ENCODE data around the gene USP30. TPM values are rescaled to one million over a fixed set of nuclear protein-coding genes. Genes with fewer than 3 reads are reported as not detected.
"Not testable (repeated sequence)": the region's sequence is repeated elsewhere in the genome, so short reads cannot be mapped to it uniquely, and the experiment has no call there.

Gene USP30
- total RNA-seq, result 15.7 TPM

GRCh38 chr12:109052414-109053323, at the start of gene USP30:
Gene USP30, plus strand, starts transcription at chr12:109052576. Its CDS starts 103 bp downstream, at chr12:109052679.
- peak; percentile 93 for DNase-seq

GRCh38 chr12:109004017-109004416, 48.4 kb upstream of the USP30 start:
- DNase-seq, result no peak

GRCh38 chr12:109009766-109010165, 42.6 kb upstream of the USP30 start:
- no peak for DNase-seq

- DNase-seq, result no peak
Measured at GRCh38 chr12:109010259-109010658, 42.1 kb upstream of the USP30 start.

GRCh38 chr12:109014984-109015765, 37.2 kb upstream of the USP30 start:
- no peak for DNase-seq

GRCh38 chr12:109016016-109016415, 36.4 kb upstream of the USP30 start:
- DNase-seq, result no peak

- no peak for DNase-seq
Measured at GRCh38 chr12:109016978-109017377, 35.4 kb upstream of the USP30 start.

GRCh38 chr12:109018296-109018695, 34.1 kb upstream of the USP30 start:
- DNase-seq, result no peak

- DNase-seq, result no peak
Measured at GRCh38 chr12:109020146-109020795, 32.1 kb upstream of the USP30 start.

- peak; percentile 95 for DNase-seq
Measured at GRCh38 chr12:109020796-109021380, 31.5 kb upstream of the USP30 start, which contains the start of gene SVOP. Gene SVOP, minus strand, starts transcription at chr12:109021068. Its CDS starts 200 bp downstream, at chr12:109020868.

GRCh38 chr12:109027767-109028166, 24.6 kb upstream of the USP30 start:
- peak; percentile 1 for DNase-seq

- DNase-seq, result not testable (repeated sequence)
Measured at GRCh38 chr12:109028624-109029023, 23.8 kb upstream of the USP30 start.

GRCh38 chr12:109029411-109029810, 23.0 kb upstream of the USP30 start:
- DNase-seq, result no peak

- DNase-seq, result peak; percentile 16
Measured at GRCh38 chr12:109033239-109034196, 18.9 kb upstream of the USP30 start.

- no peak for DNase-seq
Measured at GRCh38 chr12:109036975-109037374, 15.4 kb upstream of the USP30 start.

GRCh38 chr12:109044241-109044640, 8.1 kb upstream of the USP30 start:
- DNase-seq, result no peak

- no peak for DNase-seq
Measured at GRCh38 chr12:109047081-109047805, 5.1 kb upstream of the USP30 start.

- not testable (repeated sequence) for DNase-seq
Measured at GRCh38 chr12:109048706-109049105, 3.7 kb upstream of the USP30 start.

GRCh38 chr12:109049794-109050193, 2.6 kb upstream of the USP30 start:
- DNase-seq, result not testable (repeated sequence)

- DNase-seq, result no peak
Measured at GRCh38 chr12:109052097-109052413, 321 bp upstream of the USP30 start.

Data from tongue (tissue), 2 donors.